GM18868 (cell line): ENCODE results near the gene SYTL2.
A peak's percentile ranks its signal among the peaks of the same experiment; 100 is the strongest.
"Not testable (repeated sequence)": the region's sequence is repeated elsewhere in the genome, so short reads cannot be mapped to it uniquely, and the experiment has no call there.

Experiments used
- ATAC-seq: cut with Tn5 transposase; IDR thresholded peaks from one replicate; pipeline ENCODE4 v1.9.1; 2021; ENCODE audit warnings: mild to moderate bottlenecking, moderate library complexity; ENCODE audit not compliant: unreplicated experiment

SYTL2 gene

DNA sequence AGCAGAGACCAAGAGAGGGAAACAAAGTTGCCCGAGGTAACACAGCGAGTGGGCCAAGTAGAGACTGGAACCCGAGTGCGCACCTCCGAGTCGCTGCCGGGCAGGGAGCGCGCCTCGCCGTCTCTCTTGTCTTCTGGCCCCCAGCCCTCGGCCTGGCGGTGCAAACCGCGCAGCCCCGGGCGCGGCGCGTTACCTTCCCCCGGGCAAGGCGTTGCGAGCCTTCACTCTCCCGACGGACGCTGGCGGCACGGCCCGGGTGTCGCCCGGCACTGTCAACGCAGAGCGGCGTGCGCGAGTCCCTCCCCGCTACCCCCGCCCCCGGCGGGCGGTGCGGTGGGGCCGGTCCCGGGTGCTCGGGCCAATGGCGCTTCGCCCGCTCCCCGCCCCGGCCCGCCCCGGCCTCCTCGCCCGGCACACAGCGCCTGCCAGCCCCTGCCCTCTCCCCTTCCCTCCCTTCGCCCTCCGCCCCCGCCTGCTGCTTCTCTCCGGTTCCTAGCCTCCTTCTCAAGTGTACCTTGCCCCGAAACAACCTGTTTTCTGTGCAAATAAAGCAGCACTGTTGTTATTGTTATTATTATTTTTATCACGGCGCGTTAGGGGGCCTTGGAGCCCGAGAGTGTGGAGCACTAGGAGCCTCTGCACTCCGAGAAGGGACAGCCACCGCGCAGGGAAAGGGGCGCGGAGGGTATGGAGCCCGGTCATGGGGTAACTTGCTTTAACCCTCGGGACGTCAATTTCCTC is at the start of gene SYTL2:
Gene SYTL2, minus strand, starts transcription at position 271 of the 741 bp plus-strand sequence. CDS start 53,416 bp downstream, outside the sequence.
- peak; percentile 85 for ATAC-seq

- ATAC-seq, result not testable (repeated sequence)
Measured at GRCh38 chr11:85859541-85859940, 48.6 kb upstream of the SYTL2 start.

DNA sequence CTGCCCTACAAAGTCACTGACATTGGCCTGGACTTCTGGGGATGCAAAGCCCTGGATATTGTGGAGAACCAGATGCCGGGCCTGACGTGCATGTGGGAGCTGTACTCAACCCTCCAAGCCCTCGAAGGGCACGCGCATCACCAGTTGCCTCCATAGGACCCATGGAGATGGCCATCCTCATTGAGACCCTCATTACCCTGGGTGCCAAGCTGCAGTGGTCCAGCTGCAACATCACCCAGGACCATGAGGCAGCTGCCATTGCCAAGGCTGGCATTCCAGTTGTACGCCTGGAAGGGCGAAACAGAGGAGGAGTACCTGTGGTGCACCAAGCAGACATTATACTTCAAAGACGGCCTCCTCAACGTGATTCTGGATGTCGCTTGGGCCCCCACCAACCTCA is 46.2 kb upstream of the SYTL2 start:
- ATAC-seq, result no peak

- no peak for ATAC-seq
Measured at GRCh38 chr11:85855341-85855656, 44.4 kb upstream of the SYTL2 start, which contains the start of gene CCDC83. Gene CCDC83 (plus strand): TSS chr11:85855383. CDS start chr11:85865124, 9,741 bp downstream.

DNA sequence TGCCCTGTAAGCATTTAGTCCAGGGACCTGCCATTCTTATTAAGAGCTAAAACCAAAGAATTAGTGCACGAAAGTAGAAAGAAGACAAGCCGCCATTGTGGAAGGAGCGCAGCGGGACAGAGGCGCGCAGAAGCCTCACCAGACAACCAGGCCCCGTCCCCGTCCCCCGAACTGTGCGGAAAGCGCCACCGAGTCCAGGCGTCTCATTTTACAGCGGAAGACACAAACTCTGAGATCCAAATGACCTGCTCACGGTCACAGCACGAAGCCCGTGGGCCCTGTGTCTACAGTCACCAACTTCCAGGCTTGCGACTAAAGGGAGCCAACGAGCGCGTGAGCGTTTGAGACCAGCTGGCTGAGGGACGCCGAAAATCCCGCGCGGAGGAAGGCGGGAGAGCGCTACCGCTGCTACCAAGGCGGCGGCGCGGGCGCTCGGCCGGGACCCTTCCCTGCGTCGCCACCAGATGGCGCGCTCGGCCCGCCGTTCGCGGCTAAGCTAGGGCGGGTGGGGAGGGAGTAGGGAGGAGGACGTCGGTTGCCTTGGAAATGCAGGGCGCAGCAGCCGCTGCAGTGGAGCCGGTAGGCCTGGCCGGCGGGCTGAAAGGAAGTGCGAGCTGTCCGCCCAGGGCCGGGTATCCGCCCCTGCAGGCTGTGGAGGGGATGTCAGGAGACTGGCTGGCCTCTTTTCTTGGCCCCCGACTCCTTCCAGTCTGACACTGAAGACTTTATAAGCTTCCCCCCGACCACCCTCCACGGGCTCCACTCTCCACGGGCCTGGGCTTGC is 43.8 kb upstream of the SYTL2 start:
- peak; percentile 98 for ATAC-seq

GRCh38 chr11:85854212-85854556 is 43.2 kb upstream of the SYTL2 start:
- ATAC-seq, result no peak

- ATAC-seq, result not testable (repeated sequence)
Measured at GRCh38 chr11:85853541-85853940, 42.6 kb upstream of the SYTL2 start.

DNA sequence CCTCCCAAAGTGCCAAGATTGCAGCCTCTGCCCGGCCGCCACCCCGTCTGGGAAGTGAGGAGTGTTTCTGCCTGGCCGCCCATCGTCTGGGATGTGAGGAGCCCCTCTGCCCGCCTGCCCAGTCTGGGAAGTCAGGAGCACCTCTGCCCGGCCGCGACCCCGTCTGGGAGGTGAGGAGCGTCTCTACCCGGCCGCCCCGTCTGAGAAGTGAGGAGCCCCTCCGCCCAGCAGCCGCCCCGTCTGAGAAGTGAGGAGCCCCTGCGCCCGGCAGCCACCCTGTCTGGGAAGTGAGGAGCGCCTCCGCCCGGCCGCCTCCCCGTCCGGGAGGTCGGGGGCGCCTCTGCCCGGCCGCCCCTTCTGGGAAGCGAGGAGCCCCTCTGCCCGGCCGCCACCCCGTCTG is 41.8 kb upstream of the SYTL2 start:
- ATAC-seq, result not testable (repeated sequence)

DNA sequence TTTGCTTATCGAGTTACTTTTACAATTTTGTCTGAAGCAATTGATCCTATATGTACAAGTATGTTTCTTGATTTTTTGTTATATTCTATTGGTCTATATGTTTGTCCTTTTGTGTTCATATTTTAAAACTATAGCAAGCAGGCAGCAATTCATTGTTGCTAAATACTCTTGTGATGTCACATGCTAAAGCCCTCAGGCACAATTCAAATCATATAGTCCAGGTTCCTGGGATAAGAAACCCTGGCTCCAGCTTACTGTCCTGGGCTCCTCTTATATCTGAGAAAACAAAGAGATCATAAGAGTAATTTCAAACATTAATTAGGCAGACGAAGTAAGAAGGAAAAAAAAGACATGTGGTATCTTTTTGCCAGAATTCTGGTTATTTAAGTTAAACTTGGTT is 37.6 kb upstream of the SYTL2 start:
- no peak for ATAC-seq

- no peak for ATAC-seq
Measured at GRCh38 chr11:85848006-85848405, 37.1 kb upstream of the SYTL2 start.

- no peak for ATAC-seq
Measured at GRCh38 chr11:85847436-85847835, 36.5 kb upstream of the SYTL2 start.

- no peak for ATAC-seq
Measured at GRCh38 chr11:85845124-85845631, 34.2 kb upstream of the SYTL2 start.

GRCh38 chr11:85844439-85845123 is 33.6 kb upstream of the SYTL2 start:
- ATAC-seq, result peak; percentile 72

GRCh38 chr11:85843929-85844328 is 33.0 kb upstream of the SYTL2 start:
- no peak for ATAC-seq

- not testable (repeated sequence) for ATAC-seq
Measured at GRCh38 chr11:85840932-85841331, 30.0 kb upstream of the SYTL2 start.

GRCh38 chr11:85835729-85836128 is 24.8 kb upstream of the SYTL2 start:
- no peak for ATAC-seq

DNA sequence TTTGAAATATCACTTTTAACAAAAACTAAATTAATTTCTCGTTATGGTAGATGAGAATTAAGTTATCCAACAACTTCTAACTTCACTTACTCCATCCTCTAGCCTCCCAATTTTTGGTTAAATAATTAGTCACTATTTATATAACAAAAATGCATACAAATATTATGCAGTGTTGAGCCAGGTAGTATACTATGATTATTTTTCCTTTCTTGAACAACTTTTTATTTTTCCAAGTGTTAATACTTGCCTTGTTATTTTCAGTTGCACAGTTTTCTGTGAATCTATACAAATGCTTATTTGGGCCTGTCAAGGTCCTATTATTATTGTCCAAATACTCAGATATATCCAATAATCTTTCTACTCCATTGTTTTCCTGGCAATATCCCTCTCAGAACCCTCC is 24.3 kb upstream of the SYTL2 start:
- ATAC-seq, result no peak

DNA sequence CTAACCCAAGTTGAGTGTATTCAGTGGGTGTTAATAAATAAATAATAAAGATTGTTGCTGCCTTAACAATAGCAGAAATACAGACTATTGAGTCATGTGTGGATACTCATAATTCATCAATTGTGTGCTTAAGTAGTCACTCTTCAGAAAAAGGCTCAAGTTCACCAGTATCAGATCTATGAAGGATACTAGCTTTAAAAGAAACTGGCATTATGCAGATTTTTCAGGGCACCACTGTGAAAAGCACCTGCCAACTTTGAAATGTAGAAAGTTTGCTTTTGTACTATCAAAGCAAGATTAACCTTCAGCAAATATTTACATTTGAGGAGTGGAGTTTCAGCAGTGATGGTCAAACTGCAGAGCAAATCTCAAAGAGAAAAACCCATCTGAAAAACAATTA is 20.1 kb upstream of the SYTL2 start:
- no peak for ATAC-seq

GRCh38 chr11:85829172-85829571 is 18.2 kb upstream of the SYTL2 start:
- ATAC-seq, result no peak

DNA sequence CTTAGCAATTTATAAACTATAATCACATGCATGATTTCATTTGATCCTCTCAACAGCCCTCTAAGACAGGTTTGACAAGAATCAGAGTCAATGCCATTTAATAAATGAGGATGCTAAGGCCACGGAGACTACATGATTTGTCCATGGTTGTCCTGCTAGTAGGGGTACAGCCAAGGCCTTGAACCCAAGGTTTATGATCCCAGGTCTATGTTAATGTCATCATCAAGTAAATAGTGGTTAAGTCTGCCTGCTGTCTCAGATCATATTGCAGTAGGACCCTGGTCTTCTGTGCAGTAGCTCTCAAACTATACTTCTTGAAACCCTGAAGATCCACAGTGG is 17.7 kb upstream of the SYTL2 start:
- ATAC-seq, result no peak

GRCh38 chr11:85827748-85828639 is 17.1 kb upstream of the SYTL2 start:
- peak; percentile 55 for ATAC-seq
